Inferior parietal cortex (tissue), 1 donor: ENCODE results near the gene ONECUT3.

Experiments used
- DNase-seq: peaks from one replicate; pipeline ENCODE4 v3.0.0-alpha.2; 2016; ENCODE audit errors: extremely low spot score

Gene ONECUT3

GRCh38 chr19:1768248-1768647, 14.9 kb downstream of the ONECUT3 start:
- no peak for DNase-seq

- DNase-seq, result no peak
These were observed 15.8 kb downstream of the ONECUT3 start for GRCh38 chr19:1768918-1769644.

GRCh38 chr19:1769645-1769985, 16.3 kb downstream of the ONECUT3 start:
- no peak for DNase-seq

GRCh38 chr19:1770866-1771576, 17.7 kb downstream of the ONECUT3 start:
- no peak for DNase-seq

GRCh38 chr19:1773184-1773583, 19.9 kb downstream of the ONECUT3 start:
- DNase-seq, result no peak

GRCh38 chr19:1774989-1775772, 21.9 kb downstream of the ONECUT3 start:
- no peak for DNase-seq

- DNase-seq, result no peak
These were observed 22.8 kb downstream of the ONECUT3 start for GRCh38 chr19:1775951-1776605.

- no peak for DNase-seq
These were observed 23.4 kb downstream of the ONECUT3 start for GRCh38 chr19:1776606-1777147.

GRCh38 chr19:1777149-1777548, 23.8 kb downstream of the ONECUT3 start:
- no peak for DNase-seq

- DNase-seq, result no peak
These were observed 26.3 kb downstream of the ONECUT3 start for GRCh38 chr19:1779574-1779973.

GRCh38 chr19:1780272-1780958, 27.1 kb downstream of the ONECUT3 start:
- DNase-seq, result no peak

GRCh38 chr19:1782521-1782920, 29.2 kb downstream of the ONECUT3 start:
- DNase-seq, result no peak

GRCh38 chr19:1783354-1783753, 30.0 kb downstream of the ONECUT3 start:
- no peak for DNase-seq

GRCh38 chr19:1783874-1784273, 30.6 kb downstream of the ONECUT3 start:
- DNase-seq, result no peak

GRCh38 chr19:1785310-1785709, 32.0 kb downstream of the ONECUT3 start:
- DNase-seq, result no peak

GRCh38 chr19:1786668-1787067, 33.4 kb downstream of the ONECUT3 start:
- no peak for DNase-seq

- no peak for DNase-seq
These were observed 33.8 kb downstream of the ONECUT3 start for GRCh38 chr19:1787116-1787515.

GRCh38 chr19:1789261-1790041, 36.1 kb downstream of the ONECUT3 start:
- no peak for DNase-seq

- no peak for DNase-seq
These were observed 36.9 kb downstream of the ONECUT3 start for GRCh38 chr19:1790054-1790792.

- no peak for DNase-seq
These were observed 38.6 kb downstream of the ONECUT3 start for GRCh38 chr19:1791879-1792278.
